Activated effector memory CD4-positive, alpha-beta T cell treated with Interleukin-2 at 50 U/mL for 16 hours (primary cell): ENCODE measurements around the gene CHTF18.
"Not testable (repeated sequence)": the region's sequence is repeated elsewhere in the genome, so short reads cannot be mapped to it uniquely, and the experiment has no call there.

Experiments used
- DNase-seq: peaks from one replicate; pipeline ENCODE4 v3.0.0-alpha.2; 2020

The CHTF18 gene

GRCh38 chr16:760545-761343 is 27.7 kb upstream of the CHTF18 start, which contains the start of gene MSLN:
TSS of gene MSLN (plus strand) at chr16:760734. CDS start at chr16:762681, 1,947 bp downstream.
- no peak for DNase-seq

GRCh38 chr16:761625-762513 is 26.6 kb upstream of the CHTF18 start:
- DNase-seq = no peak

DNA sequence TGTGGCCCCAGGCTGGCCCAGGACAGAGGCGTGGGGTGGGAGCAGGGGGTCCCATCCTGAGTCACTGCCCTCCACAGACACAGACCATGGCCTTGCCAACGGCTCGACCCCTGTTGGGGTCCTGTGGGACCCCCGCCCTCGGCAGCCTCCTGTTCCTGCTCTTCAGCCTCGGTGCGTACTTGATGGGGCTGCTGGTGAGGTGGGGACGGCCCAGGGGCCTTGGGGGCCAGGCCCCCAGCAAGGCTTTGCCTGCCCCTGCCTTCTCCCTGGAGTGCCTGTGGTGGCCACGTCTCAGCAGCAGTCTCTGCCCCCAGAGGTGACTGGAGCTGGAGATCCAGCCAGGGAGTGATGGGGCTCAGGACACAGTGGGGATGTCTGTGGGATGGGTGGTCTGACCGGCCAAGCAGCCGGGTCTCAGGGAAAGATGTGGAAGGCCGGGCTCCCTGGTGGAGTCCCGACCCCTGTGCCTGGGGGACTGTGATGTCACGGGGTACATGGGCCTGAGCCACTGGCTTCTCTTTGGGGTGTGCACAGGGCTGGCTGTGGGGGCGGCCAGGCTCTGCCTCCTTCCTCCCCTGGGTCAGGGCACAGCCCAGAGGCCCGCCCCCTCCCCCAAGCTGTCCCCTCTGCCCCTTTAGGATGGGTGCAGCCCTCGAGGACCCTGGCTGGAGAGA is 25.7 kb upstream of the CHTF18 start:
- no peak for DNase-seq

GRCh38 chr16:763369-764183 is 24.8 kb upstream of the CHTF18 start:
- DNase-seq = no peak

DNA sequence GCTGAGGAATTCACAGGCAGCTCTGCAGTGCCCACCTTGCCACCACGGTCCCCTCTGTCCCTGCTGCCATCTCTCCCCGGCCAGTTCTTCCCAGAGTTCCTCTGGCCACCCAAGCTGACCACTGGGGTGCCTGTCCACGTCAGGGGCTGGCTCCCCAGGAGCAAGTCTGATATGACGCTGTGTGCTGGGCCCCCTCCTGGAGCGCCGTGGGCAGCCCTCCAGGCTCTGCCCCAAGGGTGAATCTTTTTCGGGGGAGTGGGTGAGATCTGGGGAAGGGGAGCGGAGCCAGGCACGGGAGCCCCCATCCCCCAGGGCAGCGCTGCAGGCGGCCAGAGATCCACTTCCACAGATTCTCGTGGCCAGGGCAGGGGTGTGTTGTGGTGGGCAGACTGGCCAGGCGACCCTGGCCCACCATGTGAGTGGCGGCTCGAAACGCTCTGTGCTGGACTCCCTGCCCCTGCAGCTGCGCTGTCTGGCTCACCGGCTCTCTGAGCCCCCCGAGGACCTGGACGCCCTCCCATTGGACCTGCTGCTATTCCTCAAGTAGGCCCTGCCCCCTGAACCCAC is 24.2 kb upstream of the CHTF18 start:
- DNase-seq = no peak

DNA sequence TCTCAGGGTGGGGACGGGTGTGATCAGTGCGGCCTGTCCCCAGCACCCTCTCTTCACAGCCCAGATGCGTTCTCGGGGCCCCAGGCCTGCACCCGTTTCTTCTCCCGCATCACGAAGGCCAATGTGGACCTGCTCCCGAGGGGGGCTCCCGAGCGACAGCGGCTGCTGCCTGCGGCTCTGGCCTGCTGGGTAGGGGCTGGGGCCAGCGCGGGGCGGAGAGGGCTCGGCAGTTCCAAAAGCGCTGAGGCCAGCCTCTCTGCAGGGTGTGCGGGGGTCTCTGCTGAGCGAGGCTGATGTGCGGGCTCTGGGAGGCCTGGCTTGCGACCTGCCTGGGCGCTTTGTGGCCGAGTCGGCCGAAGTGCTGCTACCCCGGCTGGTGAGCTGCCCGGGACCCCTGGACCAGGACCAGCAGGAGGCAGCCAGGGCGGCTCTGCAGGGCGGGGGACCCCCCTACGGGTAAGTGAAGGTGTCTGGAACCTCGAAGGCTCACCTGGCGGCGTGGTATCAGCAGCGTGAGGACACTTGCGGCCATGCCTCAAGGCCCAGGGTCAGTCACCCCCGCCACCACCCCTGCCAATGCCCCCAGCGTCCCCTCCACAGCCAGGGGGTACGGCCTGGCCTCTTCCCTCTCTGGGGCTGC is 23.5 kb upstream of the CHTF18 start:
- DNase-seq = no peak

DNA sequence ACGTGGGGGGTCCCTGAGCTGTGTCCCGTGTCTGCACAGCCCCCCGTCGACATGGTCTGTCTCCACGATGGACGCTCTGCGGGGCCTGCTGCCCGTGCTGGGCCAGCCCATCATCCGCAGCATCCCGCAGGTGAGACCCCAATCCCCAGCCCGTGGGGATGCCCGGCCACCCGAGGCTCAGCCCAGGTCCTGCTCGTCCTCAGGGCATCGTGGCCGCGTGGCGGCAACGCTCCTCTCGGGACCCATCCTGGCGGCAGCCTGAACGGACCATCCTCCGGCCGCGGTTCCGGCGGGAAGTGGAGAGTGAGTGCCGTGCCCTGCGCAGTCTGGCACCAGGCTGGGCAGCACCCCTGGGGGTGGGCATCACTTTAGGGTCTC is 22.9 kb upstream of the CHTF18 start:
- no peak for DNase-seq

DNA sequence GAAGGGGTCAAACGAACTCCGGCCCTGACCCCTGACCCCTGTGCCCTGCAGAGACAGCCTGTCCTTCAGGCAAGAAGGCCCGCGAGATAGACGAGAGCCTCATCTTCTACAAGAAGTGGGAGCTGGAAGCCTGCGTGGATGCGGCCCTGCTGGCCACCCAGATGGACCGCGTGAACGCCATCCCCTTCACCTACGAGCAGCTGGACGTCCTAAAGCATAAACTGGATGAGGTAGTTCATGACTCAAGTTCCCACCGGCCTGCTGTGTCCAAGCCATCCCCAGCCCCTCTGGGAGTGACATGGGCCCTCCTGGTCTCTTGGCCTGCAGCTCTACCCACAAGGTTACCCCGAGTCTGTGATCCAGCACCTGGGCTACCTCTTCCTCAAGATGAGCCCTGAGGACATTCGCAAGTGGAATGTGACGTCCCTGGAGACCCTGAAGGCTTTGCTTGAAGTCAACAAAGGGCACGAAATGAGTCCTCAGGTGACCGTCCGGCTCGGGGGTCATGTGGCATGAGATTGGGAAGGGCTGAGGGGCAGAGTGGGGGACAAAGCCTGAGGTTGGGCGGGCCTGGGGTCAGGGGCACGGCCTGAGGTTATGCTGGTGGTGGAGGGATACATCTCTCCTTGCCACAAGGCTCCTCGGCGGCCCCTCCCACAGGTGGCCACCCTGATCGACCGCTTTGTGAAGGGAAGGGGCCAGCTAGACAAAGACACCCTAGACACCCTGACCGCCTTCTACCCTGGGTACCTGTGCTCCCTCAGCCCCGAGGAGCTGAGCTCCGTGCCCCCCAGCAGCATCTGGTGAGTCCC is 22.2 kb upstream of the CHTF18 start:
- DNase-seq = no peak

GRCh38 chr16:766820-767640 is 21.4 kb upstream of the CHTF18 start:
- DNase-seq = no peak

DNA sequence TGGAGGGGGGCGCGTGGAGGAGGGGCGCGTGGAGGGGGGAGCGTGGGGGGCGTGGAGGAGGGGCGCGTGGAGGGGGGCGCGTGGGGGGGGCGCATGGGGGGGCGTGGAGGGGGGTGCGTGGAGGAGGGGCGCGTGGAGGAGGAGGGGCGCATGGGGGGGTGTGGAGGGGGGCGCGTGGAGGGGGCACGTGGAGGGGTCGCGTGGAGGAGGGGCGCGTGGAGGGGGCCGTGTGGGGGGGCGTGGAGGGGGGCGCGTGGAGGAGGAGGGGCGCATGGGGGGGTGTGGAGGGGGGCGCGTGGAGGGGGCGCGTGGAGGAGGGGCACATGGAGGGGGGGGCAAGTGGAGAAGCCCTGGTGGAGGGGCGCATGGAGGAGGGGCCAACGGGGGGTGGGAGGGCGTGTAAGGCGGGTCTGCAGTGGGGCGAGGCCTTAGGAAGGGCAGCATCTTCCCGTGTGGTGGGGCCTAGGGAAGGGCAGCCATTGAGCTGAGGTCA is 20.6 kb upstream of the CHTF18 start:
- no peak for DNase-seq

DNA sequence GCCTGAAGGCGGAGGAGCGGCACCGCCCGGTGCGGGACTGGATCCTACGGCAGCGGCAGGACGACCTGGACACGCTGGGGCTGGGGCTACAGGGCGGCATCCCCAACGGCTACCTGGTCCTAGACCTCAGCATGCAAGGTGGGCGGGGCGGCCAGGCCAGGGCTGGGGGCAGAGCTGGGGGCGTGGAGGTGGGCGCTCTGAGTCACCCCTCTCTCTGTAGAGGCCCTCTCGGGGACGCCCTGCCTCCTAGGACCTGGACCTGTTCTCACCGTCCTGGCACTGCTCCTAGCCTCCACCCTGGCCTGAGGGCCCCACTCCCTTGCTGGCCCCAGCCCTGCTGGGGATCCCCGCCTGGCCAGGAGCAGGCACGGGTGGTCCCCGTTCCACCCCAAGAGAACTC is 20.0 kb upstream of the CHTF18 start:
- no peak for DNase-seq

- DNase-seq = no peak
These were observed 19.1 kb upstream of the CHTF18 start for GRCh38 chr16:769184-769784.

GRCh38 chr16:769934-770333 is 18.5 kb upstream of the CHTF18 start:
- DNase-seq = no peak

- no peak for DNase-seq
These were observed 18.0 kb upstream of the CHTF18 start for GRCh38 chr16:770411-770810.

- DNase-seq = no peak
These were observed 15.5 kb upstream of the CHTF18 start for GRCh38 chr16:772959-773358.

GRCh38 chr16:774086-775001 is 14.1 kb upstream of the CHTF18 start:
- no peak for DNase-seq

DNA sequence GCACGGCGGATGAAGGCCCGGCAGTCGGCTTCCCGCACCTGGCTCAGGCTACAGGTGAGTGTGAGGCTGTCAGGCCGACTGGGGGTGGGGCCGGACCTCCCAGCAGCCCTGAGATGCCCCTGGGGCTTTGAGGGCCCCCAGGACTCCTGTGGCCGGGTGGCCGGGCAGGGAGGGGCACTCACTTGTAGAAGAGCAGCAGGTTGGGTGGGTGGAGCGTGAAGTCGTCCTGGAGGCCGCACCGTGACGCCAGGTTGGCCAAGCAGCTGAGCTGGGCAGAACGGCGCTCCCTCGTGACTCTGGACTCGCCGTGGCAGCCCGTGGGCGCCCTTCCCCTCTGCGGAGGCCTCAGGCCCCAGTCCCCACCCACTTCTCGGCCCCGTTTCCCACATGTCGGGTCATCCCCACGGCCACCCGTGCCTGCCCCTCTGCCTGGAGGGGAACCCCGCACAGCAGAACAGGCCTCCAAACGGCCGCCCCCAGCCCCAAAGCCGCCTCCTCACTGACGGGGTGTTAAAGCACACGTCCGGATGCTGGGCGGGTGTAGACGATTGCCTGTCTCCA is 13.1 kb upstream of the CHTF18 start:
- no peak for DNase-seq

- not testable (repeated sequence) for DNase-seq
These were observed 12.1 kb upstream of the CHTF18 start for GRCh38 chr16:776298-776697.
